Measurements from ENCODE around the gene MPC1L. TPM values are rescaled to one million over a fixed set of nuclear protein-coding genes. Genes with fewer than 3 reads are reported as not detected.

Gene MPC1L
- total and polyA plus RNA-seq, 2 donors (not counting 1 experiment from before 2014, with no cell fraction given) = not detected

DNA sequence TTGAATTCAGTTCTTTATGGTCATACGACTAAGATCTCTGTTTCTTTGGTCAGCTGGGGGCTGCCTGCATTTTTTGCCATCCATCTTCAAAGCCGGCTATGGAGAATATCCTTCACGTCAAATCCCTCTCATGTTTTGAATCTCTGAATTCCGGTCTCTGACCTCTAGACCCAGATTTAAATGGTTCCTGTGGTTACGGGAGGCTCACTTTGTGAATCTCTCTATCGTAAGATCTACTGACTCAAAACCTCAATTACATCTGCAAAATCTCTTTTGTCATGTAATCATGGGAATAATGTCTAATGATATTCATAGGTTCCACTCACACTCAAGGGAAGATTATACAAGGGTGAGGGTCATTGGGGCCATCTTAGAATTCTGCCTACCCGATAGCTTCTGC is 5.7 kb upstream of the MPC1L start:
- Histone ChIP-seq H3K4me1 (ENCODE audit: control insufficient read depth in 2 of 2, insufficient read depth in 2 of 2, low read length in 2 of 2) (no peaks in the 10 kb centered on the region), H3K36me3 (replicated peaks in 1 of 2; ENCODE audit: control extremely low read depth in 1 of 2, control insufficient read depth in 1 of 2, extremely low read depth in 1 of 2, insufficient read depth in 2 of 2, low read length in 1 of 2) (no peaks in the 10 kb centered on the region), H3K9me3 (ENCODE audit: control extremely low read depth in 1 of 3, control insufficient read depth in 2 of 3, insufficient read depth in 1 of 3, low read length in 2 of 3) (no peaks in the 10 kb centered on the region), H3K4me3 (ENCODE audit: control extremely low read depth in 1 of 5, extremely low read depth in 1 of 5, insufficient read depth in 1 of 5, low read depth in 2 of 5, low read length in 4 of 5) (no peak overlapping the region), H2AFZ (ENCODE audit: insufficient read depth, low read depth, low read length, poor library complexity, severe bottlenecking) (no peak overlapping the region), H3K4me2 (replicated peaks; ENCODE audit: low read depth, low read length, poor library complexity, severe bottlenecking) (no peak overlapping the region), H3K79me2 (ENCODE audit: control insufficient read depth, insufficient read depth, low read length) (no peaks in the 10 kb centered on the region), H3K9ac (ENCODE audit: low read length) (no peak overlapping the region), H3K27me3 (replicated peaks in 1 of 4; ENCODE audit: control extremely low read depth in 1 of 4, control insufficient read depth in 3 of 4, insufficient read depth in 4 of 4, low read length in 3 of 4) (no peaks in the 10 kb centered on the region), H4K20me1 (ENCODE audit: control insufficient read depth, insufficient read depth, low read length, poor library complexity, severe bottlenecking) (no peaks in the 10 kb centered on the region), H3K27ac (ENCODE audit: low read length in 2 of 2) (no peak overlapping the region)
- DNase-seq (no peak), ATAC-seq (ENCODE audit: low read depth) (no peak)
- Mint-ChIP-seq H3K27ac (no peak overlapping the region), H3K4me1 (no peaks in the 10 kb centered on the region), H3K27me3 (no peaks in the 10 kb centered on the region), H3K9me3 (ENCODE audit: insufficient read depth) (no peaks in the 10 kb centered on the region), H3K4me3 (no peak overlapping the region)
- intact Hi-C loops (cut with micrococcal nuclease) = no loop called here
- CTCF ChIA-PET = no interaction called here
- POLR2A ChIA-PET = no interaction called here
- TF ChIP-seq, protein P1, sequence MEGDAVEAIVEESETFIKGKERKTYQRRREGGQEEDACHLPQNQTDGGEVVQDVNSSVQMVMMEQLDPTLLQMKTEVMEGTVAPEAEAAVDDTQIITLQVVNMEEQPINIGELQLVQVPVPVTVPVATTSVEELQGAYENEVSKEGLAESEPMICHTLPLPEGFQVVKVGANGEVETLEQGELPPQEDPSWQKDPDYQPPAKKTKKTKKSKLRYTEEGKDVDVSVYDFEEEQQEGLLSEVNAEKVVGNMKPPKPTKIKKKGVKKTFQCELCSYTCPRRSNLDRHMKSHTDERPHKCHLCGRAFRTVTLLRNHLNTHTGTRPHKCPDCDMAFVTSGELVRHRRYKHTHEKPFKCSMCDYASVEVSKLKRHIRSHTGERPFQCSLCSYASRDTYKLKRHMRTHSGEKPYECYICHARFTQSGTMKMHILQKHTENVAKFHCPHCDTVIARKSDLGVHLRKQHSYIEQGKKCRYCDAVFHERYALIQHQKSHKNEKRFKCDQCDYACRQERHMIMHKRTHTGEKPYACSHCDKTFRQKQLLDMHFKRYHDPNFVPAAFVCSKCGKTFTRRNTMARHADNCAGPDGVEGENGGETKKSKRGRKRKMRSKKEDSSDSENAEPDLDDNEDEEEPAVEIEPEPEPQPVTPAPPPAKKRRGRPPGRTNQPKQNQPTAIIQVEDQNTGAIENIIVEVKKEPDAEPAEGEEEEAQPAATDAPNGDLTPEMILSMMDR (IDR thresholded peaks at IDR 0.05) = no peak
- no peak for TF ChIP-seq EZH2 (IDR thresholded peaks at IDR 0.05; ENCODE audit: borderline replicate concordance, insufficient read depth, low read depth, low read length, poor library complexity, severe bottlenecking)
- 100% methylated on average over 3 of the region's 7 CpGs for WGBS (ENCODE audit: insufficient coverage)

DNA sequence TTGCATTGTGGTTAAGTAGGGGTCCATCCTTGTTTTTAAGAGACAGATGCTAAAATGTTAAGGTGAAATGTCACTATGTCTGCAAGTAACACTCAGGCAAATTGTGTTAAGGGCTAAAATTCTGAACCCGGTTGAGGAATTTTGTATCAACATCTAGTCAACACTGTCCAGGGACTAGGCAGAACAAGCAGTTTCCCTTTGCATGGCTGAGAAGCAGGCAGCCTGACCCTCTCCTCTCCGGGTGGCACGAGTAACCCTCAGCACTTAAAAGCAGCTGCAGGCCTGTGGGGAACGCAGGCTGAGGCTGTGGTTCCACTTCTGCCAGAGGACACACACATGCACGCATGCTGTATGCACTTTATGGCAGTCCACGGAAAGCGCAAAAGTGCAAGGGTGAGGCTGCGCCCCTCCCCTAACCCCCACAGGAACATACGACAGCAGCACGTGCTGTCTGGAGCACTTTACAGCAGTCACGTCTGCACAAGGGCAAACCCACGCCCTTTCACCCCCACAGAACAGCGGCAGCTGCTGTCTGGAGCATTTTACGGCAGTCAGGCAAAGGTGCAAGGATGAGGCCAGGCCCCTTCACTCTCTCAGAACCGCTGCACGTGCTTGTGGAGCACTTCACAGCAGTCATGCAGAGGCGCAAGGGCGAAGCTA is 619 bp upstream of the MPC1L start:
- Histone ChIP-seq H3K4me3 (ENCODE audit: control extremely low read depth in 1 of 5, extremely low read depth in 1 of 5, insufficient read depth in 1 of 5, low read depth in 2 of 5, low read length in 4 of 5) (no peak overlapping the region), H3K4me2 (replicated peaks; ENCODE audit: low read depth, low read length, poor library complexity, severe bottlenecking) (no peak overlapping the region), H2AFZ (ENCODE audit: insufficient read depth, low read depth, low read length, poor library complexity, severe bottlenecking) (no peak overlapping the region), H3K9ac (ENCODE audit: low read length) (no peak overlapping the region), H3K27ac (ENCODE audit: low read length in 2 of 2) (no peak overlapping the region), H3K36me3 (replicated peaks in 1 of 2; ENCODE audit: control extremely low read depth in 1 of 2, control insufficient read depth in 1 of 2, extremely low read depth in 1 of 2, insufficient read depth in 2 of 2, low read length in 1 of 2) (peaks cover 0 to 4% of the 10 kb centered on the region in 2 experiments), H4K20me1 (ENCODE audit: control insufficient read depth, insufficient read depth, low read length, poor library complexity, severe bottlenecking) (no peaks in the 10 kb centered on the region), H3K27me3 (replicated peaks in 1 of 4; ENCODE audit: control extremely low read depth in 1 of 4, control insufficient read depth in 3 of 4, insufficient read depth in 4 of 4, low read length in 3 of 4) (no peaks in the 10 kb centered on the region), H3K9me3 (ENCODE audit: control extremely low read depth in 1 of 3, control insufficient read depth in 2 of 3, insufficient read depth in 1 of 3, low read length in 2 of 3) (peaks cover 0 to 8% (median 0%) of the 10 kb centered on the region in 3 donors), H3K79me2 (ENCODE audit: control insufficient read depth, insufficient read depth, low read length) (no peaks in the 10 kb centered on the region), H3K4me1 (ENCODE audit: control insufficient read depth in 2 of 2, insufficient read depth in 2 of 2, low read length in 2 of 2) (no peaks in the 10 kb centered on the region)
- CTCF ChIA-PET = interaction anchor here (0.8 kb wide), 1 partner anchor 558 kb away, joined by 3 read pairs; no protein-coding TSS in a partner anchor
- intact Hi-C loops (cut with micrococcal nuclease) = no loop called here
- H3K27ac Mint-ChIP-seq = no peak overlapping the region
- DNase-seq (no peak), ATAC-seq (ENCODE audit: low read depth) (no peak)
- TF ChIP-seq, protein P1 (IDR thresholded peaks at IDR 0.05) = no peak
- TF ChIP-seq EZH2 (IDR thresholded peaks at IDR 0.05; ENCODE audit: borderline replicate concordance, insufficient read depth, low read depth, low read length, poor library complexity, severe bottlenecking) = no peak
- 95% methylated on average over 11 of the region's 18 CpGs for WGBS (ENCODE audit: insufficient coverage)
- H3K4me3 Mint-ChIP-seq = no peak overlapping the region
- H3K4me1 Mint-ChIP-seq = no peaks in the 10 kb centered on the region
- POLR2A ChIA-PET = no interaction called here
- no peaks in the 10 kb centered on the region for H3K27me3 Mint-ChIP-seq
- no peaks in the 10 kb centered on the region for H3K9me3 Mint-ChIP-seq (ENCODE audit: insufficient read depth)

All from B cell (primary cell).